Epithelial cell of esophagus (primary cell): ENCODE data around the gene COX7A2L.

Experiments used
- DNase-seq: peaks from one replicate; pipeline ENCODE4 v3.0.0; 2010; ENCODE audit warnings: low read depth
- H3K4me3 ChIP-seq: 2 replicates; pipeline ENCODE4 v1.5.1; 2011; ENCODE audit warnings: mild to moderate bottlenecking, low read length, control low read depth
- TF ChIP-seq, protein P1 (sequence below): IDR thresholded peaks from 2 replicates; pipeline ENCODE4 v1.5.1; 2011; ENCODE audit warnings: low read depth, mild to moderate bottlenecking, low read length, control low read depth, inconsistent platforms; ENCODE audit not compliant: insufficient read depth; ENCODE audit errors: missing control alignments

COX7A2L gene

DNA sequence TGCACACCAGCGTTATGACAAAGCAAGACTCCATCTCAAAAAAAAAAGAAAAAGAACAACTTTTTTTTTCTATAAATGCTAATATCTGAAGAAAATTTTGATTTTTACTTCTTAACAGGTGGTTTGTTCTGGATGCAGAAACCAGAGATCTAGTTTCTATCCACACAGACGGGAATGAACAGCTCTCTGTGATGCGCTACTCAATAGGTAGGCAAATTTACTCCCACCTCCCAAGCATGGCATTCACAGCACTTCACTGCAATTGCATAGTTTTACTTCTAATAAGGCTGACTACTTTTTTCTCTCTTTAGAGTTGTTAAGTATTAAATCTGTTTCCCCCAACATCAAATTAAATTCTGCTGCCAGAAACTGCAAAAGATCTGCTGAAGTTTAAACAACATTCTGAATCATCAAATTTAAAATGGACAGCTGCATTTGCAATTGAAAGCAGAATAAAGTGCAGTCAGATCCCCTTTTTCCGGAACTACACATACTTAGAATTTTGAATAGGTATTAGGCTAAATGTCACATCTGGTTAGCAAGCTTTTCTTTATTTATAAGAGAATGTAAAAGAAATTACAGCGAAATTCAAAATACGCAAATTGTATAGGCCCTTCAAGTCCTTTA is 45.1 kb downstream of the COX7A2L start:
- DNase-seq: no peak
- TF ChIP-seq, protein P1, sequence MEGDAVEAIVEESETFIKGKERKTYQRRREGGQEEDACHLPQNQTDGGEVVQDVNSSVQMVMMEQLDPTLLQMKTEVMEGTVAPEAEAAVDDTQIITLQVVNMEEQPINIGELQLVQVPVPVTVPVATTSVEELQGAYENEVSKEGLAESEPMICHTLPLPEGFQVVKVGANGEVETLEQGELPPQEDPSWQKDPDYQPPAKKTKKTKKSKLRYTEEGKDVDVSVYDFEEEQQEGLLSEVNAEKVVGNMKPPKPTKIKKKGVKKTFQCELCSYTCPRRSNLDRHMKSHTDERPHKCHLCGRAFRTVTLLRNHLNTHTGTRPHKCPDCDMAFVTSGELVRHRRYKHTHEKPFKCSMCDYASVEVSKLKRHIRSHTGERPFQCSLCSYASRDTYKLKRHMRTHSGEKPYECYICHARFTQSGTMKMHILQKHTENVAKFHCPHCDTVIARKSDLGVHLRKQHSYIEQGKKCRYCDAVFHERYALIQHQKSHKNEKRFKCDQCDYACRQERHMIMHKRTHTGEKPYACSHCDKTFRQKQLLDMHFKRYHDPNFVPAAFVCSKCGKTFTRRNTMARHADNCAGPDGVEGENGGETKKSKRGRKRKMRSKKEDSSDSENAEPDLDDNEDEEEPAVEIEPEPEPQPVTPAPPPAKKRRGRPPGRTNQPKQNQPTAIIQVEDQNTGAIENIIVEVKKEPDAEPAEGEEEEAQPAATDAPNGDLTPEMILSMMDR: no peak
- H3K4me3 ChIP-seq: no peak overlapping the region

- TF ChIP-seq, protein P1: no peak
- H3K4me3 ChIP-seq: no peak overlapping the region
- peak; percentile 90 for DNase-seq
These were observed 46.0 kb downstream of the COX7A2L start for GRCh38 chr2:42314892-42315468.

GRCh38 chr2:42312106-42312505 is 48.9 kb downstream of the COX7A2L start:
- TF ChIP-seq, protein P1: no peak
- no peak overlapping the region for H3K4me3 ChIP-seq
- no peak for DNase-seq

DNA sequence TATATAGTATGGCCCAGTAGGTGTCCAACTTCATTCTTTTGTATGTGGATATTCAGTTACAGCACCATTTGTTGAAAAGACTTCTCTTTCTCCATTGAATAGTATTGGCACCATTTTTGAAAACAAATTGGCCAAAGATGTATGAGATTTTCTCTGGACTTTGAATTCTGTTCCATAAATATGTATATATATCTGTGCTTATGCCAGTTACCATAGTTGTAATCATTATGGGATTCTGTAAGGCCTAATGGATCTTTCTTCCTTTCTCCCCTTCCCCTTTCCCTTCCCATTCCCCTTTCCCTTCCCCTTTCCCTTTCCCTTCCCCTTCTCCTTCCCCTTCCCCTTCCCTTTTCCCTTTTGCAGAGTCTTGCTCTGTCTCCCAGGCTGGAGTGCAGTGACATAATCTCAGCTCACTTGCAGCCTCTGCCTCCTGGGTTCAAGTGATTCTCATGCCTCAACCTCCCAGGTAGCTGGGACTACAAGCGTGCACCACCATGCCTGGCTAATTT is 51.0 kb downstream of the COX7A2L start:
- no peak overlapping the region for H3K4me3 ChIP-seq
- no peak for DNase-seq
- TF ChIP-seq, protein P1: no peak

GRCh38 chr2:42309366-42309765 is 51.7 kb downstream of the COX7A2L start:
- TF ChIP-seq, protein P1: no peak
- H3K4me3 ChIP-seq: no peak overlapping the region
- no peak for DNase-seq

- TF ChIP-seq, protein P1: no peak
- H3K4me3 ChIP-seq: no peak overlapping the region
- DNase-seq: no peak
These were observed 53.8 kb downstream of the COX7A2L start for GRCh38 chr2:42307180-42307579.

DNA sequence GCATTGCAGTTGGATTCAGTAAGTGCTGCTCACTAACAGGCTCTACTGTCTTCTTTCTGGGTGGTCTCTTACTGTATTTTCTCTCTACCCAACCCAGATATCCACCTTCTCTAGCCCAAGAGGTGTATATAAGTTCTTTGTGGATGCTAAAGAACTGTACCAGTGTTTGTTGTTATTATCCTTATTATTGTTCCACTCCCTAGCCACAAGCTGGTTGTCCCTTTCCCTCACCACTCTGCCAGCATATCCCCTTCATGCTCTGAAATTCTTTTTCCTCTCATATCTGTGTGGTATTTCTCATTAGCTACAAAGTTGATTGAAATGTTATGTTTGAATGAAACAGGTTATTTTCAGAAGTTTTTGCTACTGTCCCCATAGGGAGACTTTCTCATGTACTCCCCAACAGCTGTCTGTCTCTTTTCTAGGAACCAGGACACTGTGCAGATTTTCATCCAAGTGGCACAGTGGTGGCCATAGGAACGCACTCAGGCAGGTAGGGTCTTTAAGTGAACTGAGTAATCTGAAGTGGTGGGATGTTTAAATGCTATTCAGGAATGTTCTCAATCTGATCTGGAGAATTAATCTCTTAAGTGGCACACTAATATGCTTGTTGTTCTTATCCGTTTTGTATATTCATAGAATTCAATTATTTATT is 56.8 kb downstream of the COX7A2L start:
- no peak for DNase-seq
- H3K4me3 ChIP-seq: no peak overlapping the region
- TF ChIP-seq, protein P1: no peak
